ENCODE results near the gene CELF3. TPM values are rescaled to one million over a fixed set of nuclear protein-coding genes. Genes with fewer than 3 reads are reported as not detected.

CELF3 gene
- total RNA-seq, 4 donors from 2014 or later, result 1.3 to 2.7 (median 1.6) TPM; not detected in 1

GRCh38 chr1:151714820-151715725, 1.5 kb downstream of the CELF3 start:
- no peak for TF ChIP-seq CTCF (IDR thresholded peaks at IDR 0.05)
- TF ChIP-seq POLR2A (IDR thresholded peaks at IDR 0.05), result no peak
- no peak for TF ChIP-seq EP300 (IDR thresholded peaks at IDR 0.05; ENCODE audit: low read depth)
- no peak for TF ChIP-seq POLR2AphosphoS5 (IDR thresholded peaks at IDR 0.05)
- intact Hi-C loops (cut with DNase I; ENCODE audit: low total_unique reads), result no loop called here
- H3K9me3 ChIP-seq, result no peaks in the 10 kb centered on the region
- peaks cover 5 to 40% (median 25%) of the 10 kb centered on the region in 4 donors for H3K4me1 ChIP-seq
- DNase-seq, result no peak
- 70 to 81% methylated on average over 5 to 10 of the region's 10 CpGs for whole genome bisulfite sequencing, 2 donors (ENCODE audit: low coverage in 1 of 2)
- H3K27ac ChIP-seq, result no peak overlapping the region
- H3K36me3 ChIP-seq, result no peaks in the 10 kb centered on the region
- in situ Hi-C loops (cut with MboI; ENCODE audit: low pct_ligation_motif_present in 1 of 4, low pct_unique_long_range_greater_than_20kb in 1 of 4, low sequenced_read_pairs in 3 of 4), result no loop called here
- no peak overlapping the region for H3K4me3 ChIP-seq
- peaks cover 19% of the 10 kb centered on the region for H3K27me3 ChIP-seq

GRCh38 chr1:151713874-151714273, 2.7 kb downstream of the CELF3 start:
- in situ Hi-C loops (cut with MboI; ENCODE audit: low pct_ligation_motif_present in 1 of 4, low pct_unique_long_range_greater_than_20kb in 1 of 4, low sequenced_read_pairs in 3 of 4) (no loop called here), intact Hi-C loops (cut with DNase I; ENCODE audit: low total_unique reads) (no loop called here)
- peaks cover 19% of the 10 kb centered on the region for H3K27me3 ChIP-seq
- no peak for TF ChIP-seq POLR2A (IDR thresholded peaks at IDR 0.05)
- no peak for TF ChIP-seq EP300 (IDR thresholded peaks at IDR 0.05; ENCODE audit: low read depth)
- TF ChIP-seq POLR2AphosphoS5 (IDR thresholded peaks at IDR 0.05), result no peak
- no peak for TF ChIP-seq CTCF (IDR thresholded peaks at IDR 0.05)
- H3K9me3 ChIP-seq, result no peaks in the 10 kb centered on the region
- no peak overlapping the region for H3K27ac ChIP-seq
- peaks cover 5 to 38% (median 24%) of the 10 kb centered on the region in 4 donors for H3K4me1 ChIP-seq
- no peak overlapping the region for H3K4me3 ChIP-seq
- no peak for DNase-seq
- no peaks in the 10 kb centered on the region for H3K36me3 ChIP-seq
- 83% methylated on average over 2 of the region's 2 CpGs; no CpG with 5 or more reads in 1 of the 2 donors for WGBS, 2 donors (ENCODE audit: low coverage in 1 of 2)

- TF ChIP-seq CTCF (IDR thresholded peaks at IDR 0.05), result no peak
- no peak for TF ChIP-seq POLR2AphosphoS5 (IDR thresholded peaks at IDR 0.05)
- TF ChIP-seq POLR2A (IDR thresholded peaks at IDR 0.05), result no peak
- no peak for TF ChIP-seq EP300 (IDR thresholded peaks at IDR 0.05; ENCODE audit: low read depth)
- Histone ChIP-seq H3K4me1 (peaks cover 5 to 35% (median 24%) of the 10 kb centered on the region in 4 donors), H3K27me3 (peaks cover 19% of the 10 kb centered on the region), H3K36me3 (no peaks in the 10 kb centered on the region), H3K9me3 (no peaks in the 10 kb centered on the region), H3K4me3 (no peak overlapping the region), H3K27ac (peak overlapping the region in 3 of 4 donors; percentile 28 to 60 (median 42))
- intact Hi-C loops (cut with DNase I; ENCODE audit: low total_unique reads) (no loop called here), in situ Hi-C loops (cut with MboI; ENCODE audit: low pct_ligation_motif_present in 1 of 4, low pct_unique_long_range_greater_than_20kb in 1 of 4, low sequenced_read_pairs in 3 of 4) (no loop called here)
- peak; percentile 79 for DNase-seq
- WGBS, 2 donors (ENCODE audit: low coverage in 1 of 2), result 56% methylated on average over 2 of the region's 2 CpGs; no CpG with 5 or more reads in 1 of the 2 donors
Measured at GRCh38 chr1:151713044-151713443, 3.6 kb downstream of the CELF3 start.

- Histone ChIP-seq H3K4me3 (no peak overlapping the region), H3K36me3 (no peaks in the 10 kb centered on the region), H3K27me3 (peaks cover 11% of the 10 kb centered on the region), H3K27ac (peak overlapping the region in 2 of 4 donors; percentile 42 to 60), H3K9me3 (no peaks in the 10 kb centered on the region), H3K4me1 (peaks cover 5 to 29% (median 21%) of the 10 kb centered on the region in 4 donors)
- 51 to 70% methylated on average over 3 to 10 of the region's 10 CpGs for WGBS, 2 donors (ENCODE audit: low coverage in 1 of 2)
- in situ Hi-C loops (cut with MboI; ENCODE audit: low pct_ligation_motif_present in 1 of 4, low pct_unique_long_range_greater_than_20kb in 1 of 4, low sequenced_read_pairs in 3 of 4) (no loop called here), intact Hi-C loops (cut with DNase I; ENCODE audit: low total_unique reads) (no loop called here)
- TF ChIP-seq EP300 (IDR thresholded peaks at IDR 0.05; ENCODE audit: low read depth), result no peak
- no peak for TF ChIP-seq POLR2A (IDR thresholded peaks at IDR 0.05)
- TF ChIP-seq CTCF (IDR thresholded peaks at IDR 0.05), result no peak
- no peak for TF ChIP-seq POLR2AphosphoS5 (IDR thresholded peaks at IDR 0.05)
- no peak for DNase-seq
Measured at GRCh38 chr1:151711951-151712350, 4.7 kb downstream of the CELF3 start.

Data from transverse colon (tissue), 4 donors.